Retinal pigment epithelial cell (primary cell): ENCODE data around the gene IDH3A.

Experiments
- DNase-seq: peaks from one replicate; pipeline ENCODE4 v3.0.0-alpha.2; 2010; ENCODE audit warnings: low read depth
- H3K4me3 ChIP-seq: 2 replicates; pipeline ENCODE4 v1.5.1; 2011; ENCODE audit warnings: mild to moderate bottlenecking, low read length, control low read depth, moderate library complexity
- TF ChIP-seq, protein P1 (sequence below): conservative IDR thresholded peaks from 2 replicates; pipeline ENCODE4 v1.5.1; 2011; ENCODE audit warnings: low read depth, low read length, control low read depth, inconsistent platforms

The IDH3A gene

DNA sequence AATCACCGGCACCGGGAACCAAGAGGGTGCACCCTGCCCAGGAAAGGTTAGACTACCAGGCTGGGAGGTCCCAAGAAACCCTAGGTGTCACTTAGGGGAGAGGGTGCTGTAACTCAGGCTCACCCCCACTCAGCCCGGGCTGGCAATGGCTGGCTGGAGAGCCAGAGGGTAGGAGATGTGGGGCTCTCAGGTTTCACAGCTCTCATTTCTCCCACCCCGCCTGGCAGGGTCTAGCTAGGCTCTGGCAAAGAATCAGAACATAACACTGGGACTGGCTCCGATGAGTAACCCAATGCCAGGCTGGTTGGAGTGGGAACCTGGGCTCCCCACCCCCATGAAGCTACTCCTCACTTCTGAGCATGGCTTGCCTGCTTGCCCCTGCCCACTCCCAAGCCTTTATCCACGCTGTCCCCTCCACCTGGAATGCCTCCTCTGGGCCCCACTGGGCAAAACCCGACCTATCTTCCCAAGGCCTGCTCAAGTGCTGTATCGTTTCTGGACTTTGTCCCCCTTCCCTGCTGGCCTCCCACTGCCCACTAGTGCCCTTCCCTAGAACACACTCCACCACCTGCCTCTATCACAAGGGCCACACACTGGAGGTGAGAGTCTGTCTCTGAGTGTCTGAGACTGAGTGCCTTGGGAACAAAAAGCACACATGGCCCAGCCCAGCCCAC lies 19.9 kb upstream of the IDH3A start:
- TF ChIP-seq, protein P1, sequence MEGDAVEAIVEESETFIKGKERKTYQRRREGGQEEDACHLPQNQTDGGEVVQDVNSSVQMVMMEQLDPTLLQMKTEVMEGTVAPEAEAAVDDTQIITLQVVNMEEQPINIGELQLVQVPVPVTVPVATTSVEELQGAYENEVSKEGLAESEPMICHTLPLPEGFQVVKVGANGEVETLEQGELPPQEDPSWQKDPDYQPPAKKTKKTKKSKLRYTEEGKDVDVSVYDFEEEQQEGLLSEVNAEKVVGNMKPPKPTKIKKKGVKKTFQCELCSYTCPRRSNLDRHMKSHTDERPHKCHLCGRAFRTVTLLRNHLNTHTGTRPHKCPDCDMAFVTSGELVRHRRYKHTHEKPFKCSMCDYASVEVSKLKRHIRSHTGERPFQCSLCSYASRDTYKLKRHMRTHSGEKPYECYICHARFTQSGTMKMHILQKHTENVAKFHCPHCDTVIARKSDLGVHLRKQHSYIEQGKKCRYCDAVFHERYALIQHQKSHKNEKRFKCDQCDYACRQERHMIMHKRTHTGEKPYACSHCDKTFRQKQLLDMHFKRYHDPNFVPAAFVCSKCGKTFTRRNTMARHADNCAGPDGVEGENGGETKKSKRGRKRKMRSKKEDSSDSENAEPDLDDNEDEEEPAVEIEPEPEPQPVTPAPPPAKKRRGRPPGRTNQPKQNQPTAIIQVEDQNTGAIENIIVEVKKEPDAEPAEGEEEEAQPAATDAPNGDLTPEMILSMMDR = no peak
- H3K4me3 ChIP-seq = no peak overlapping the region
- DNase-seq = no peak

- no peak overlapping the region for H3K4me3 ChIP-seq
- no peak for DNase-seq
- TF ChIP-seq, protein P1 = no peak
These were observed 19.3 kb upstream of the IDH3A start for GRCh38 chr15:78129751-78130287.

DNA sequence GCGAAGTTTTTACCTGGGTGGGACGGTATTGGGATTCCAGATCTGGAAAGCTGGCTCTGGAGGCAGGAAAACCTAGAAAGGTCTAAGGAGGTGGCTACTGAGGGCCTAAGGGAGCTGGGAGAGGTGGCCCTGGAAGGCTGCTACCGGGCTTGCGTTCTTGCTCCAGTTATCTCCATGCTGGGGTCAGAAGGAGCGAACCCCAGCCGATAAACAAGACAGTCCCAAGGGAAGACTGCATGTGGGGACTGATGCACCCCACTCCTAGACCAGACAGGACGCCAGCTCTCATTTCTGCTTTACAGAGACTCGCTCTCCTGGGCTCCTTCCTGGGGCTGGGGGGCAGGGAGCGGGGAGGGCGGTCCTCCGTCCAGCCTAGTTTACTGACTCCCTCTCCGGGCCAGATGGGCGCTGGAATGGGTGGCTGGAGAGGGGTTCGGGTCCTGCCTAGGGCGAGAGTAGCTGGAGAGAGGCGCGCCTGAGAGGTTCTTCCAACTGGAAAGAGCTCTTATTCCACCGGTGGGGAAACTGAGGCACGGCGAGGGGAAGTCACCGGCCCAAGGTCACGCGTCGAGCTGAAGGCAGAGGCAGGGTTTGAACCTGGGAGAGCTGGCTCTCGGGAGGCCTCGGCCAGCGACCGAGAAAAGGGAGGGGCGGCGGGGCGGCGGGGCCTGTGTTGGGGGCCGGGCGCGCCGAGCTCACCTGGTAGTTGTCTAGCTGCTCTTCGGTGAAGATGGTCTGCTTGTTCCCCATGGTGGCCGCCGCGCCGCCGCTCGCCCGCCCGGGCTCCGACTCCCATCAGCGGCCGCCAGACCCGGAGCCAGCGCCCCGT lies 18.5 kb upstream of the IDH3A start:
- TF ChIP-seq, protein P1 = no peak
- no peak for DNase-seq
- H3K4me3 ChIP-seq = peak overlapping the region; percentile 17

- TF ChIP-seq, protein P1 = peak; percentile 42
- DNase-seq = no peak
- peak within 1 kb of the TSS; percentile 71 for H3K4me3 ChIP-seq
These were observed 17.7 kb upstream of the IDH3A start, which contains the start of gene CIB2 for GRCh38 chr15:78131295-78132061. Gene CIB2 (minus strand): TSS chr15:78131445. CDS start chr15:78131215, 230 bp downstream.

DNA sequence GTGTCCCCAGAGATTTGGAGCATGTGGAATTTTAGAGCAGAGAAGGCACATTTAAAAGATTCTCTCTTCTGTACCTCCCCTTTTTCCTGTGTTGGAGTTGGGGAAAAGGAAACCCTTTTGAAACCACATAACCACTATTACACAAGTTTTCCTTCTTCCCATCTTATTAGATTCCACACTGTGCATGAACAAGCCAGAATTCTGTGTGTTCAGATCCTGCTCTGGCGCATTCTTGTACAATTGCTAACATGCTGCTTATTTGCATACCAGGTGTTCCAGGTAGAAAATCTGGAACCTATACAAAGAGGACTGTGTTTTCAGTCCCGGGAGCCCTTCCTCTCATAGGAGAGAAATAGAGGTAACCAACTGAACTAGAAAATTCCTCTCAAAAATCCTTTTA lies 15.4 kb upstream of the IDH3A start:
- H3K4me3 ChIP-seq = no peak overlapping the region
- no peak for DNase-seq
- TF ChIP-seq, protein P1 = no peak

- DNase-seq = no peak
- TF ChIP-seq, protein P1 = no peak
These were observed 9.6 kb upstream of the IDH3A start for GRCh38 chr15:78139578-78139977.

More at GRCh38 chr15:78139578-78139977, 9.6 kb upstream of the IDH3A start:
- H3K4me3 ChIP-seq = no peak overlapping the region
